ENCODE data around the gene GARRE1.
"Not testable (repeated sequence)": the region's sequence is repeated elsewhere in the genome, so short reads cannot be mapped to it uniquely, and the experiment has no call there.

Gene GARRE1

DNA sequence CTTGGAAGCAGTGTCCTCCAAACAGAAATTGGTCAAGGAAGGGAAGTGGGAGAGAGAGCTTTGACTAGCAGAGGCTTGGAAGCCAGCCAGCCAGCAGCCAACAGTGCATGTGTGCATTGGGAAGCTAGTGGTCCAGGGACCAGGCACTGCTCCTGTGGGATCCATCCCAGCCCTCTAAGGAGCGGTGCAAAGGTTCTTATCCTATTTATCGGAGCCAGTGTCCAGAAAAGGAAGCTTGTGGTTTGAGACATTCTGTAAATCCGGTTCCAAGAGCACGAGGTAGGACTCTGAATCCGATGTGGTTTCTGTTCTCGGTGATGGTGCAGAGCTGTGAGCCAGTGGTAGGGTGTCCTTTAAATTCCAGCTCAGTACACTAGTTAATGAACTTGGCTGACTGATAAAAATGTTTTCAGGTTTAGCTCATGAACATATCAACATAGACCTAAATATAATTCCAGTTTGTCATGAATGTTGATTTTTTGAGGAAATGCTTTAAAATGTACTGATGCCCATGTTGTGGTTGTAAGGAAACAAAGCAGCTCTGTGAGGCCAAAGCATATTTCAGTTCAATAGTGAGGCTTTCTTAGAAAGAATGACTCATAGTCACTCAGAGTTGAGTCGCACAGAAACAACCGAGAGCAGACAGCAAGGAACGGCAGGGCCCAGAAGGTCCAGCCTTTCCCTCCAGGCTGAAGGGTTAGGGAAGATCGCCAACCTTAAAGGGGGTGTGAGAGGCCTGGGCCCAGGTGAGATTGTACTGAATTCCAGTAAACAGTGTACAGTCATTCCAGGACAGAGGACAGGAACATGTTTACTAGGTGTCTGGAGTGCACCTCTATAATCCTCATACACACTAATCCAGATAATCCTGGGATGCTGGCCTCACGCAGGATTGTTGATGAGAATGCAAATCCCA, 21.5 kb upstream of the GARRE1 start:
- peak; percentile 58 to 65 for DNase-seq

- no peak for DNase-seq
Observed at GRCh38 chr19:34235425-34235940, 18.9 kb upstream of the GARRE1 start.

- DNase-seq = no peak
Observed at GRCh38 chr19:34236035-34236987, 18.0 kb upstream of the GARRE1 start.

GRCh38 chr19:34237283-34237682, 17.1 kb upstream of the GARRE1 start:
- no peak for DNase-seq

- DNase-seq = no peak
Observed at GRCh38 chr19:34237939-34238338, 16.4 kb upstream of the GARRE1 start.

DNA sequence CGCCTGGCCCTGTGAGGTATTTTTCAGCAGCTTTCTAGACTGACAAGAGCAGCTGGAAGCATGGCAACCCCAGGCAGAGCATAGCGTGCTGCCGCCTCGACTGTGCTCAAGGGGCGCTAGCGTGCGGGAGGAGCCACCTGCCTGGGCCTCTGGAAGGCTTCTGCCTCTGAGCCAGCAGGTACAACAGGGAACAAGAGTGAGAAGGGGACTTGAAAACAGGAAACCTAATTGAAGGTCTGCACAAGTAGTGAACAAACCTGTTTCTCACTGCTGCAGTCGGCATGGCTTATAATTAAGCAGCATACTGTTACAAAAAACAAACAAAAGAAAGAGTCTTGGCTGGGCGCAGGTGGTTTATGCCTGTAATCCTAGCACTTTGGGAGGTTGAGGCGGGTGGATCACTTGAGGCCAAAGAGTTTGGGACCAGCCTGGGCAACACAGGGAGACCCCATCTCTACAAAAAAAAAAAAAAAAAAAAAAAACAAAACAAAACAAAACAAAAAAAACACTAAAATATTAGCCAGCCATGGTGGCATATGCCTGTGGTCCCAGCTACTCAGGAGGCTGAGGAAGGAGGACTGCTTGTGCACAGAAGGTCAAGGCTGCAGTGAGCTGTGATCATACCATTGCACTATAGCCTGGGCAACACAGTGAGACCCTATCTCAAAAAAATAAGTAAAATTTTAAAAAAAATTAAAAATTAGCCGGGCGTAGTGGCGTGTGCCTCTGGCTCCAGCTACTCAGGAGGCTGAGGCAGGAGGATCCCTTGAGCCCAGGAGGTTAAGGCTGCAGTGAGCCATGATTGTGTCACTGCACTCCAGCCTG, 12.6 kb upstream of the GARRE1 start:
- DNase-seq = no peak

GRCh38 chr19:34243138-34243875, 11.0 kb upstream of the GARRE1 start:
- DNase-seq = not testable (repeated sequence)

DNA sequence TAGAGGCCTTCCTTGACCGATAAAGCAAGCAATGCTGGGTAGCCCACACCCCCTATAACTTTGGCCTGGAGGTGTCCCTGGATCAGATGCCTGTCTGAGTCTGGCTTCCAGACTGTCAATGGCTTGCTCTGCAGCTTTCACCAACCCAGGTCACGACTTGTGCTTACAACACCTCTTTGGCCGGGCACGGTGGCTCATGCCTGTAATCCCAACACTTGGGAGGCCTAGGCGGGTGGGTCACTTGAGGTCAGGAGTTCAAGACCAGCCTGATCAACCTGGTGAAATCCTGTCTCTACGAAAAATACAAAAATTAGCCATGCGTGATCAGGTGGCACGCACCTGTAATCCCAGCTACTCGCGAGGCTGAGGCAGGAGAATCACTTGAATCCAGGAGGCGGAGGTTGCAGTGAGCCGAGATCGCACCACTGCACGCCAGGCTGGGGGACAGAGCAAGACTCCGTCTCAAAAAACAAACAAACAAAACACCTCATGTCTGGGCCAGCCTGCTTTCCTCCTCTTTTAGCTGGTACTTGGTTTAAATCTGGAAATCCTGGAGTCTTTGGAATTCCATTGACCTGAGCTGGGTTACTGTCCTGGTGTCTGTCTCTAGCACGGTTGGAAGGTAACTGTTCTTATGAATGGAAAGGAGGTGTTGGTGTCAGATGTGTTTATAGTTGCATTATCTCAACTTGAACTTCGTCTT, 10.3 kb upstream of the GARRE1 start:
- no peak for DNase-seq

- no peak for DNase-seq
Observed at GRCh38 chr19:34244611-34245299, 9.6 kb upstream of the GARRE1 start.

DNA sequence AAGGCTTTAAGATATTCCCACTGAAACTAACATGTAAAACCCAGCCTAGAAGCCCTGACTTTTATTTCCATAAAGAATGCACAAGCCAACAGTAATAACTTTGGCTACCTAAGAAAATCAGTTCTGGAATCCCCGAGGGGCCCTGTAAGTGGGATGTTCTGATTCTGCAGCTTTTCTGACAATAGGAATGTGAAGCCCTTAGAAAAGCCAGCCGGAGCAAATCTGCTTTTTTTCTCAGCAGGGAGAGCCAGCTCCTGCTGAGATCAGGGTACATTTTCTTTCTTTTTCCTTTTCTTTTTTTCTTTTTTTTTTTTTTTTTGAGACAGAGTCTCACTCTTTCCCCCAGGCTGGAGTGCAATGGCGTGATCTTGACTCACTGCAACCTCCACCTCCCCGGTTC, 8.0 kb upstream of the GARRE1 start:
- no peak for DNase-seq

- no peak for DNase-seq
Observed at GRCh38 chr19:34248941-34249340, 5.4 kb upstream of the GARRE1 start.

- not testable (repeated sequence) for DNase-seq
Observed at GRCh38 chr19:34253167-34253566, 1.2 kb upstream of the GARRE1 start.

- not testable (repeated sequence) for DNase-seq
Observed at GRCh38 chr19:34253681-34254045, 691 bp upstream of the GARRE1 start.

GRCh38 chr19:34254698-34255432, 511 bp downstream of the GARRE1 start:
- no peak for DNase-seq

DNA sequence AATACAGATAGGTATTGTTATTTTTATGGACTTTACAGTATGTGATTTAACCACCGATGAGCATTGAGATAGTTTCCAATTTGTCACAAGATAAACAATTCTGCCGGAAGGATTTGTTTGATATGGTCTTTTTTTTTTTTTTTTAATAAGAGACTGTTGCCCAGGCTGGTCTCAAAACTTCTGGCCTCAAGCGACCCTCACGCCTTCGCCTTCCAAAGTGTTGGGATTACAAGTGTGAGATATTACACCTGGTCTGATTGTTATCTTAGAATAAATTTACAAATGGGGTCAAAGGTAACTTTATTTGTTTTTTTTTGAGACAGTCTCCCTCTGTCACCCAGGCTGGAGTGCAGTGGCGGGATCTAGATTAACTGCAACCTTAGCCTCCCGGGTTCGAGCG, 1.2 kb downstream of the GARRE1 start:
- no peak for DNase-seq

DNA sequence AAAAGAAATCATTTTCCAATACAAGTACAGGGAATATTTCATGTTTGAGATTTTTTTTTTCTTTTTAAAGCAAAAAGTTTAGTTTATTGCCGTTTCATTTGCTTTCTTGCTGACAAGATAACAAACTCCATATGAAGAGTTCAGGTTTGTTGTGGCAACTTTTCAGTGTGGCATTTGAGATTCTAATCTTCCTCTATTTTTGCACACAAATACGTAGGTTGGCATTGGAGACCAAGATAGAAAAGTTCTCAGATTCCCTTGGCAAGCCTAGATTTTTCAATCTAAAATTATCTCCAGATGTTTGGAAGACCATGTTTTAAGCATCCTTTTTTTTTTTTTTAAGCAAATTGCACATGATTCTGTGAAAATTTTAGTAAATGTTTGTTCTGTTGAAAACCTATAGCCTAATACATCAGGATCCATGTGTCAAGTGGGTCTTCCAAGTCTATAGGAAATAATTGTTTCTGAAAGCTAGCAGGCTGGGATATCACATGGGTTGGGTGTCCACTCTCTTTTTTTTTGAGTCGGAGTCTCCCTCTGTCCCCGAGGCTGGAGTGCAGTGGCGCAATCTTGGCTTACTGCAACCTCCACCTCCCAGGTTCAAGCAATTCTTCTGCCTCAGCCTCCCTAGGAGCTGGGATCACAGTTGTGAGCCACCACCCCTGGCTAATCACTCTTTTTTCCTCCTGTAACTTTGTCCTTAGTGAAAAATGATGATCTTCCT, 2.6 kb downstream of the GARRE1 start:
- DNase-seq = no peak

- no peak for DNase-seq
Observed at GRCh38 chr19:34257559-34257924, 3.2 kb downstream of the GARRE1 start.

- DNase-seq = no peak
Observed at GRCh38 chr19:34259367-34260095, 5.2 kb downstream of the GARRE1 start.
